Placental epithelial cell (primary cell): ENCODE measurements around the gene GPHN. TPM values are rescaled to one million over a fixed set of nuclear protein-coding genes. Genes with fewer than 3 reads are reported as not detected.

Experiments used
- total RNA-seq: library from RNA; depleted of rRNA; stranded (reverse); fragments of >200 nt; gene quantifications from 2 replicates; pipeline ENCODE4 v1.2.3, GENCODE V29; 2012

Gene GPHN
- 6.7 and 7.9 TPM in 2 replicates for total RNA-seq

GRCh38 chr14:66507722-66508546 lies at the start of gene GPHN:
Gene GPHN, plus strand, starts transcription at chr14:66508147.

GRCh38 chr14:66485910-66486421 lies 22.0 kb upstream of the GPHN start, which contains the start of gene CCDC196:
Gene CCDC196, plus strand, starts transcription at chr14:66486371. Its CDS starts 132 bp downstream, at chr14:66486503.

Other genes starting within 250 kb of the GPHN start
- gene CCDC196, start 21.8 kb upstream of the GPHN start, total RNA-seq, result not detected in 2 replicates